ENCODE data around the gene CTXN1. TPM values are rescaled to one million over a fixed set of nuclear protein-coding genes. Genes with fewer than 3 reads are reported as not detected.

The CTXN1 gene
- polyA plus RNA-seq, 3 donors from 2014 or later = not detected

GRCh38 chr19:7911508-7912143 lies 14.3 kb downstream of the CTXN1 start:
- no peak overlapping the region for H3K4me3 Mint-ChIP-seq
- H3K27me3 Mint-ChIP-seq (ENCODE audit: low read depth in 3 of 3) = peaks cover 14 to 30% (median 20%) of the 10 kb centered on the region in 3 donors
- peaks cover 0 to 3% (median 0%) of the 10 kb centered on the region in 6 donors for H3K9me3 Mint-ChIP-seq
- peaks cover 0 to 11% (median 10%) of the 10 kb centered on the region in 3 donors for H3K36me3 Mint-ChIP-seq
- no peak overlapping the region for H3K27ac Mint-ChIP-seq
- H3K4me1 Mint-ChIP-seq = peaks cover 7 to 13% of the 10 kb centered on the region in 2 donors
- peak in 1 of 3 donors; percentile 0 for DNase-seq

- no peak overlapping the region for H3K4me3 Mint-ChIP-seq
- no peak for DNase-seq
- peak overlapping the region in 1 of 6 donors; percentile 35 for H3K27ac Mint-ChIP-seq
- H3K9me3 Mint-ChIP-seq = peaks cover 0 to 3% (median 0%) of the 10 kb centered on the region in 6 donors
- H3K27me3 Mint-ChIP-seq (ENCODE audit: low read depth in 3 of 3) = peaks cover 11 to 29% (median 18%) of the 10 kb centered on the region in 3 donors
- peaks cover 0 to 11% (median 10%) of the 10 kb centered on the region in 3 donors for H3K36me3 Mint-ChIP-seq
- H3K4me1 Mint-ChIP-seq = peaks cover 8 to 11% of the 10 kb centered on the region in 2 donors
Measured at GRCh38 chr19:7910321-7911161, 15.4 kb downstream of the CTXN1 start.

- Mint-ChIP-seq H3K27ac (no peak overlapping the region), H3K27me3 (ENCODE audit: low read depth in 3 of 3) (peaks cover 11 to 27% (median 15%) of the 10 kb centered on the region in 3 donors), H3K9me3 (peaks cover 0 to 3% (median 0%) of the 10 kb centered on the region in 6 donors), H3K4me3 (no peak overlapping the region), H3K4me1 (peaks cover 16% of the 10 kb centered on the region in 2 donors), H3K36me3 (peaks cover 0 to 11% (median 10%) of the 10 kb centered on the region in 3 donors)
- no peak for DNase-seq
Measured at GRCh38 chr19:7909471-7910067, 16.4 kb downstream of the CTXN1 start.

GRCh38 chr19:7908742-7909461 lies 17.0 kb downstream of the CTXN1 start:
- Mint-ChIP-seq H3K9me3 (peaks cover 0 to 3% (median 0%) of the 10 kb centered on the region in 6 donors), H3K27ac (no peak overlapping the region), H3K27me3 (ENCODE audit: low read depth in 3 of 3) (peaks cover 16 to 28% (median 18%) of the 10 kb centered on the region in 3 donors), H3K4me1 (peaks cover 18 to 20% of the 10 kb centered on the region in 2 donors), H3K4me3 (no peak overlapping the region), H3K36me3 (peaks cover 0 to 11% (median 10%) of the 10 kb centered on the region in 3 donors)
- peak in 1 of 3 donors; percentile 1 for DNase-seq

- Mint-ChIP-seq H3K4me3 (no peak overlapping the region), H3K36me3 (peaks cover 0 to 11% (median 10%) of the 10 kb centered on the region in 3 donors)
Measured at GRCh38 chr19:7908078-7908699, 17.7 kb downstream of the CTXN1 start.

GRCh38 chr19:7907544-7907943 lies 18.4 kb downstream of the CTXN1 start:
- H3K27ac Mint-ChIP-seq = peak overlapping the region in 2 of 6 donors; percentile 30 to 60

More at GRCh38 chr19:7908078-7908699, 17.7 kb downstream of the CTXN1 start:
- peak in 1 of 3 donors; percentile 0 for DNase-seq
- Mint-ChIP-seq H3K4me1 (peaks cover 23 to 24% of the 10 kb centered on the region in 2 donors), H3K27me3 (ENCODE audit: low read depth in 3 of 3) (peaks cover 23 to 35% (median 25%) of the 10 kb centered on the region in 3 donors), H3K9me3 (peaks cover 0 to 3% (median 0%) of the 10 kb centered on the region in 6 donors), H3K27ac (peak overlapping the region in 2 of 6 donors; percentile 28 to 49)

GRCh38 chr19:7907122-7907521 lies 18.8 kb downstream of the CTXN1 start:
- peaks cover 0 to 6% (median 6%) of the 10 kb centered on the region in 3 donors for H3K36me3 Mint-ChIP-seq
- peaks cover 31 to 32% of the 10 kb centered on the region in 2 donors for H3K4me1 Mint-ChIP-seq
- H3K9me3 Mint-ChIP-seq = peaks cover 0 to 3% (median 0%) of the 10 kb centered on the region in 6 donors
- H3K4me3 Mint-ChIP-seq = no peak overlapping the region
- peaks cover 28 to 35% (median 31%) of the 10 kb centered on the region in 3 donors for H3K27me3 Mint-ChIP-seq (ENCODE audit: low read depth in 3 of 3)
- DNase-seq = no peak
- peak overlapping the region in 4 of 6 donors; percentile 8 to 77 (median 45) for H3K27ac Mint-ChIP-seq

More at GRCh38 chr19:7907544-7907943, 18.4 kb downstream of the CTXN1 start:
- H3K27me3 Mint-ChIP-seq (ENCODE audit: low read depth in 3 of 3) = peaks cover 26 to 35% (median 30%) of the 10 kb centered on the region in 3 donors
- H3K9me3 Mint-ChIP-seq = peaks cover 0 to 3% (median 0%) of the 10 kb centered on the region in 6 donors
- peaks cover 0 to 6% (median 6%) of the 10 kb centered on the region in 3 donors for H3K36me3 Mint-ChIP-seq
- no peak for DNase-seq
- H3K4me3 Mint-ChIP-seq = no peak overlapping the region
- peaks cover 29 to 30% of the 10 kb centered on the region in 2 donors for H3K4me1 Mint-ChIP-seq

- Mint-ChIP-seq H3K27me3 (ENCODE audit: low read depth in 3 of 3) (peaks cover 26 to 34% (median 31%) of the 10 kb centered on the region in 3 donors), H3K9me3 (peaks cover 0 to 2% (median 0%) of the 10 kb centered on the region in 6 donors), H3K36me3 (peaks cover 0 to 3% (median 0%) of the 10 kb centered on the region in 3 donors), H3K27ac (peak overlapping the region in 5 of 6 donors; percentile 95 to 99 (median 98)), H3K4me1 (peaks cover 31 to 35% of the 10 kb centered on the region in 2 donors), H3K4me3 (peak overlapping the region; percentile 67 to 82 (median 75))
- DNase-seq = no peak
Measured at GRCh38 chr19:7905859-7906258, 20.1 kb downstream of the CTXN1 start.

GRCh38 chr19:7905268-7905667 lies 20.7 kb downstream of the CTXN1 start:
- Mint-ChIP-seq H3K4me1 (peaks cover 31 to 35% of the 10 kb centered on the region in 2 donors), H3K27me3 (ENCODE audit: low read depth in 3 of 3) (peaks cover 26 to 34% (median 31%) of the 10 kb centered on the region in 3 donors)

GRCh38 chr19:7904074-7905020 lies 21.6 kb downstream of the CTXN1 start:
- peak overlapping the region; percentile 85 to 92 (median 90) for H3K4me3 Mint-ChIP-seq
- peak overlapping the region; percentile 80 to 99 (median 98) for H3K27ac Mint-ChIP-seq
- peaks cover 0 to 3% (median 0%) of the 10 kb centered on the region in 3 donors for H3K36me3 Mint-ChIP-seq
- H3K9me3 Mint-ChIP-seq = peaks cover 0 to 2% (median 0%) of the 10 kb centered on the region in 6 donors
- peaks cover 31 to 35% of the 10 kb centered on the region in 2 donors for H3K4me1 Mint-ChIP-seq
- peak; percentile 93 to 94 (median 94) for DNase-seq
- H3K27me3 Mint-ChIP-seq (ENCODE audit: low read depth in 3 of 3) = peaks cover 26 to 34% (median 31%) of the 10 kb centered on the region in 3 donors

More at GRCh38 chr19:7905268-7905667, 20.7 kb downstream of the CTXN1 start:
- DNase-seq = no peak
- Mint-ChIP-seq H3K4me3 (peak overlapping the region; percentile 85 to 92 (median 90)), H3K27ac (peak overlapping the region; percentile 80 to 99 (median 98)), H3K9me3 (peaks cover 0 to 2% (median 0%) of the 10 kb centered on the region in 6 donors), H3K36me3 (peaks cover 0 to 3% (median 0%) of the 10 kb centered on the region in 3 donors)

All from immature natural killer cell (primary cell).